ENCODE data around the gene HOXA7. TPM values are rescaled to one million over a fixed set of nuclear protein-coding genes. Genes with fewer than 3 reads are reported as not detected.
A peak's percentile ranks its signal among the peaks of the same experiment; 100 is the strongest.

HOXA7 gene
- total RNA-seq, 1 donor from 2014 or later, result 1.6 TPM

GRCh38 chr7:27176524-27176845 is 20.0 kb upstream of the HOXA7 start:
- Histone ChIP-seq H3K9me3 (ENCODE audit: control insufficient read depth in 3 of 3, low read length in 3 of 3) (no peaks in the 10 kb centered on the region), H3K36me3 (ENCODE audit: control insufficient read depth in 3 of 3, insufficient read depth in 3 of 3, low read length in 3 of 3) (no peaks in the 10 kb centered on the region), H3K4me1 (ENCODE audit: control insufficient read depth in 3 of 3, insufficient read depth in 3 of 3, low read length in 3 of 3) (peaks cover 41 to 57% (median 45%) of the 10 kb centered on the region in 3 donors), H3K4me3 (ENCODE audit: low read length in 3 of 3) (peak overlapping the region; percentile 48 to 84 (median 81)), H3K9ac (ENCODE audit: low read depth in 1 of 3, low read length in 3 of 3) (peak overlapping the region; percentile 58 to 97 (median 69)), H3K27ac (ENCODE audit: low read depth, low read length) (peak overlapping the region; percentile 84), H3K27me3 (ENCODE audit: control insufficient read depth in 3 of 3, insufficient read depth in 3 of 3, low read length in 3 of 3) (peaks cover 7 to 17% (median 15%) of the 10 kb centered on the region in 3 donors)

GRCh38 chr7:27175626-27176523 is 19.4 kb upstream of the HOXA7 start:
- no peaks in the 10 kb centered on the region for H3K36me3 ChIP-seq (ENCODE audit: control insufficient read depth in 3 of 3, insufficient read depth in 3 of 3, low read length in 3 of 3)
- peak overlapping the region; percentile 84 for H3K27ac ChIP-seq (ENCODE audit: low read depth, low read length)
- H3K9me3 ChIP-seq (ENCODE audit: control insufficient read depth in 3 of 3, low read length in 3 of 3), result no peaks in the 10 kb centered on the region
- H3K4me3 ChIP-seq (ENCODE audit: low read length in 3 of 3), result peak overlapping the region; percentile 48 to 84 (median 81)
- peaks cover 7 to 20% (median 13%) of the 10 kb centered on the region in 3 donors for H3K27me3 ChIP-seq (ENCODE audit: control insufficient read depth in 3 of 3, insufficient read depth in 3 of 3, low read length in 3 of 3)
- H3K4me1 ChIP-seq (ENCODE audit: control insufficient read depth in 3 of 3, insufficient read depth in 3 of 3, low read length in 3 of 3), result peaks cover 45 to 60% (median 48%) of the 10 kb centered on the region in 3 donors
- peak overlapping the region; percentile 58 to 97 (median 69) for H3K9ac ChIP-seq (ENCODE audit: low read depth in 1 of 3, low read length in 3 of 3)

GRCh38 chr7:27174874-27175625 is 18.6 kb upstream of the HOXA7 start:
- Histone ChIP-seq H3K27ac (ENCODE audit: low read depth, low read length) (peak overlapping the region; percentile 84), H3K9ac (ENCODE audit: low read depth in 1 of 3, low read length in 3 of 3) (peak overlapping the region; percentile 74 to 97 (median 90)), H3K4me3 (ENCODE audit: low read length in 3 of 3) (peak overlapping the region; percentile 60 to 84 (median 81)), H3K27me3 (ENCODE audit: control insufficient read depth in 3 of 3, insufficient read depth in 3 of 3, low read length in 3 of 3) (peaks cover 3 to 20% (median 7%) of the 10 kb centered on the region in 3 donors), H3K9me3 (ENCODE audit: control insufficient read depth in 3 of 3, low read length in 3 of 3) (no peaks in the 10 kb centered on the region), H3K4me1 (ENCODE audit: control insufficient read depth in 3 of 3, insufficient read depth in 3 of 3, low read length in 3 of 3) (peaks cover 47 to 54% (median 53%) of the 10 kb centered on the region in 3 donors), H3K36me3 (ENCODE audit: control insufficient read depth in 3 of 3, insufficient read depth in 3 of 3, low read length in 3 of 3) (no peaks in the 10 kb centered on the region)

- H3K9me3 ChIP-seq (ENCODE audit: control insufficient read depth in 3 of 3, low read length in 3 of 3), result no peaks in the 10 kb centered on the region
- peak within 1 kb of the TSS; percentile 74 to 97 (median 90) for H3K9ac ChIP-seq (ENCODE audit: low read depth in 1 of 3, low read length in 3 of 3)
- peaks cover 3 to 20% (median 4%) of the 10 kb centered on the region in 3 donors for H3K27me3 ChIP-seq (ENCODE audit: control insufficient read depth in 3 of 3, insufficient read depth in 3 of 3, low read length in 3 of 3)
- peak within 1 kb of the TSS; percentile 69 to 84 (median 81) for H3K4me3 ChIP-seq (ENCODE audit: low read length in 3 of 3)
- peaks cover 49 to 54% (median 52%) of the 10 kb centered on the region in 3 donors for H3K4me1 ChIP-seq (ENCODE audit: control insufficient read depth in 3 of 3, insufficient read depth in 3 of 3, low read length in 3 of 3)
- H3K36me3 ChIP-seq (ENCODE audit: control insufficient read depth in 3 of 3, insufficient read depth in 3 of 3, low read length in 3 of 3), result no peaks in the 10 kb centered on the region
- peak within 1 kb of the TSS; percentile 84 for H3K27ac ChIP-seq (ENCODE audit: low read depth, low read length)
Measured at GRCh38 chr7:27173956-27174873, 17.7 kb upstream of the HOXA7 start, which contains the start of gene HOXA10. Gene HOXA10 (minus strand): TSS chr7:27174320. CDS start chr7:27174306, 14 bp downstream.

GRCh38 chr7:27173511-27173955 is 17.1 kb upstream of the HOXA7 start:
- H3K36me3 ChIP-seq (ENCODE audit: control insufficient read depth in 3 of 3, insufficient read depth in 3 of 3, low read length in 3 of 3), result no peaks in the 10 kb centered on the region
- peak overlapping the region; percentile 69 to 84 (median 81) for H3K4me3 ChIP-seq (ENCODE audit: low read length in 3 of 3)
- H3K9ac ChIP-seq (ENCODE audit: low read depth in 1 of 3, low read length in 3 of 3), result peak overlapping the region; percentile 74 to 97 (median 90)
- peak overlapping the region; percentile 84 for H3K27ac ChIP-seq (ENCODE audit: low read depth, low read length)
- H3K27me3 ChIP-seq (ENCODE audit: control insufficient read depth in 3 of 3, insufficient read depth in 3 of 3, low read length in 3 of 3), result peaks cover 3 to 20% (median 4%) of the 10 kb centered on the region in 3 donors
- H3K4me1 ChIP-seq (ENCODE audit: control insufficient read depth in 3 of 3, insufficient read depth in 3 of 3, low read length in 3 of 3), result peaks cover 52 to 59% (median 55%) of the 10 kb centered on the region in 3 donors
- H3K9me3 ChIP-seq (ENCODE audit: control insufficient read depth in 3 of 3, low read length in 3 of 3), result no peaks in the 10 kb centered on the region

- peak overlapping the region; percentile 74 to 97 (median 90) for H3K9ac ChIP-seq (ENCODE audit: low read depth in 1 of 3, low read length in 3 of 3)
- peak overlapping the region; percentile 84 for H3K27ac ChIP-seq (ENCODE audit: low read depth, low read length)
- H3K9me3 ChIP-seq (ENCODE audit: control insufficient read depth in 3 of 3, low read length in 3 of 3), result no peaks in the 10 kb centered on the region
- peaks cover 56 to 64% (median 60%) of the 10 kb centered on the region in 3 donors for H3K4me1 ChIP-seq (ENCODE audit: control insufficient read depth in 3 of 3, insufficient read depth in 3 of 3, low read length in 3 of 3)
- peaks cover 6 to 20% (median 7%) of the 10 kb centered on the region in 3 donors for H3K27me3 ChIP-seq (ENCODE audit: control insufficient read depth in 3 of 3, insufficient read depth in 3 of 3, low read length in 3 of 3)
- no peaks in the 10 kb centered on the region for H3K36me3 ChIP-seq (ENCODE audit: control insufficient read depth in 3 of 3, insufficient read depth in 3 of 3, low read length in 3 of 3)
- H3K4me3 ChIP-seq (ENCODE audit: low read length in 3 of 3), result peak overlapping the region; percentile 80 to 84 (median 81)
Measured at GRCh38 chr7:27172823-27173510, 16.5 kb upstream of the HOXA7 start.

- Histone ChIP-seq H3K4me1 (ENCODE audit: control insufficient read depth in 3 of 3, insufficient read depth in 3 of 3, low read length in 3 of 3) (peaks cover 50 to 66% (median 58%) of the 10 kb centered on the region in 3 donors), H3K4me3 (ENCODE audit: low read length in 3 of 3) (peak overlapping the region; percentile 80 to 84 (median 81)), H3K9ac (ENCODE audit: low read depth in 1 of 3, low read length in 3 of 3) (peak overlapping the region; percentile 74 to 97 (median 90)), H3K9me3 (ENCODE audit: control insufficient read depth in 3 of 3, low read length in 3 of 3) (no peaks in the 10 kb centered on the region), H3K27ac (ENCODE audit: low read depth, low read length) (peak overlapping the region; percentile 84), H3K36me3 (ENCODE audit: control insufficient read depth in 3 of 3, insufficient read depth in 3 of 3, low read length in 3 of 3) (no peaks in the 10 kb centered on the region), H3K27me3 (ENCODE audit: control insufficient read depth in 3 of 3, insufficient read depth in 3 of 3, low read length in 3 of 3) (peaks cover 6 to 20% (median 7%) of the 10 kb centered on the region in 3 donors)
Measured at GRCh38 chr7:27172315-27172774, 15.9 kb upstream of the HOXA7 start.

- H3K27ac ChIP-seq (ENCODE audit: low read depth, low read length), result peak overlapping the region; percentile 84
- peak overlapping the region; percentile 74 to 97 (median 90) for H3K9ac ChIP-seq (ENCODE audit: low read depth in 1 of 3, low read length in 3 of 3)
- peak overlapping the region; percentile 80 to 84 (median 81) for H3K4me3 ChIP-seq (ENCODE audit: low read length in 3 of 3)
- H3K36me3 ChIP-seq (ENCODE audit: control insufficient read depth in 3 of 3, insufficient read depth in 3 of 3, low read length in 3 of 3), result no peaks in the 10 kb centered on the region
- peaks cover 48 to 66% (median 53%) of the 10 kb centered on the region in 3 donors for H3K4me1 ChIP-seq (ENCODE audit: control insufficient read depth in 3 of 3, insufficient read depth in 3 of 3, low read length in 3 of 3)
- H3K27me3 ChIP-seq (ENCODE audit: control insufficient read depth in 3 of 3, insufficient read depth in 3 of 3, low read length in 3 of 3), result peaks cover 6 to 20% (median 7%) of the 10 kb centered on the region in 3 donors
- no peaks in the 10 kb centered on the region for H3K9me3 ChIP-seq (ENCODE audit: control insufficient read depth in 3 of 3, low read length in 3 of 3)
Measured at GRCh38 chr7:27171637-27172314, 15.3 kb upstream of the HOXA7 start.
